Measurements from ENCODE around the gene USP2. TPM values are rescaled to one million over a fixed set of nuclear protein-coding genes. Genes with fewer than 3 reads are reported as not detected.

Gene USP2
- total RNA-seq, 1 donor from 2014 or later, result 6.7 TPM

GRCh38 chr11:119309953-119310681 lies 71.4 kb downstream of the USP2 start:
- Histone ChIP-seq H3K27me3 (ENCODE audit: insufficient read depth, low read length) (no peaks in the 10 kb centered on the region), H3K9ac (ENCODE audit: low read length) (no peak overlapping the region), H3K4me3 (ENCODE audit: insufficient read depth, low read depth, low read length) (no peak overlapping the region), H3K4me2 (ENCODE audit: low read length) (no peak overlapping the region), H4K20me1 (ENCODE audit: insufficient read depth, low read length) (peaks cover 27% of the 10 kb centered on the region), H3K27ac (ENCODE audit: low read depth, low read length) (no peak overlapping the region), H3K9me3 (ENCODE audit: insufficient read depth, low read depth, low read length) (no peaks in the 10 kb centered on the region), H3K79me2 (ENCODE audit: insufficient read depth, low read length) (peaks cover 10% of the 10 kb centered on the region), H2AFZ (ENCODE audit: low read depth, low read length) (no peak overlapping the region), H3K4me1 (ENCODE audit: insufficient read depth, low read length) (peaks cover 2% of the 10 kb centered on the region), H3K36me3 (ENCODE audit: insufficient read depth, low read length) (peaks cover 9% of the 10 kb centered on the region)
- TF ChIP-seq EZH2 (IDR thresholded peaks at IDR 0.05; ENCODE audit: insufficient read depth, low read length), result no peak
- no peak for TF ChIP-seq CTCF (IDR thresholded peaks at IDR 0.05; ENCODE audit: insufficient read depth, low read depth, low read length)
- Mint-ChIP-seq H3K9me3 (ENCODE audit: unreplicated experiment) (no peaks in the 10 kb centered on the region), H3K27me3 (ENCODE audit: low read depth, unreplicated experiment) (no peaks in the 10 kb centered on the region), H3K4me3 (ENCODE audit: unreplicated experiment) (no peak overlapping the region), H3K4me1 (ENCODE audit: low read depth, unreplicated experiment) (peaks cover 10% of the 10 kb centered on the region), H3K27ac (ENCODE audit: unreplicated experiment) (no peak overlapping the region), H3K36me3 (ENCODE audit: low read depth, unreplicated experiment) (peaks cover 21% of the 10 kb centered on the region)
- no peak for FAIRE-seq
- no peak for DNase-seq (ENCODE audit: low read depth)

GRCh38 chr11:119309411-119309810 lies 72.1 kb downstream of the USP2 start:
- peaks cover 10% of the 10 kb centered on the region for H3K4me1 Mint-ChIP-seq (ENCODE audit: low read depth, unreplicated experiment)
- FAIRE-seq (no peak), DNase-seq (ENCODE audit: low read depth) (no peak)

More at GRCh38 chr11:119309411-119309810, 72.1 kb downstream of the USP2 start:
- Histone ChIP-seq H3K4me1 (ENCODE audit: insufficient read depth, low read length) (no peaks in the 10 kb centered on the region), H3K27ac (ENCODE audit: low read depth, low read length) (no peak overlapping the region), H3K4me2 (ENCODE audit: low read length) (no peak overlapping the region), H2AFZ (ENCODE audit: low read depth, low read length) (no peak overlapping the region), H3K9ac (ENCODE audit: low read length) (no peak overlapping the region), H3K4me3 (ENCODE audit: insufficient read depth, low read depth, low read length) (no peak overlapping the region), H4K20me1 (ENCODE audit: insufficient read depth, low read length) (peaks cover 20% of the 10 kb centered on the region), H3K36me3 (ENCODE audit: insufficient read depth, low read length) (peaks cover 8% of the 10 kb centered on the region), H3K9me3 (ENCODE audit: insufficient read depth, low read depth, low read length) (no peaks in the 10 kb centered on the region), H3K79me2 (ENCODE audit: insufficient read depth, low read length) (peaks cover 3% of the 10 kb centered on the region), H3K27me3 (ENCODE audit: insufficient read depth, low read length) (no peaks in the 10 kb centered on the region)
- no peaks in the 10 kb centered on the region for H3K9me3 Mint-ChIP-seq (ENCODE audit: unreplicated experiment)
- H3K27ac Mint-ChIP-seq (ENCODE audit: unreplicated experiment), result no peak overlapping the region
- no peaks in the 10 kb centered on the region for H3K27me3 Mint-ChIP-seq (ENCODE audit: low read depth, unreplicated experiment)
- TF ChIP-seq CTCF (IDR thresholded peaks at IDR 0.05; ENCODE audit: insufficient read depth, low read depth, low read length), result no peak
- no peak for TF ChIP-seq EZH2 (IDR thresholded peaks at IDR 0.05; ENCODE audit: insufficient read depth, low read length)
- H3K4me3 Mint-ChIP-seq (ENCODE audit: unreplicated experiment), result no peak overlapping the region
- peaks cover 19% of the 10 kb centered on the region for H3K36me3 Mint-ChIP-seq (ENCODE audit: low read depth, unreplicated experiment)
